Prostate gland (tissue), 2 donors: ENCODE measurements around the gene ZNF331. TPM values are rescaled to one million over a fixed set of nuclear protein-coding genes. Genes with fewer than 3 reads are reported as not detected.
A peak's percentile ranks its signal among the peaks of the same experiment; 100 is the strongest.
"Not testable (repeated sequence)": the region's sequence is repeated elsewhere in the genome, so short reads cannot be mapped to it uniquely, and the experiment has no call there.

ENCODE experiments used
- DNase-seq: peaks from one replicate; pipeline ENCODE4 v3.0.0-alpha.2; 2019; ENCODE audit warnings: low spot score
- H3K27ac ChIP-seq, 2 donors: fragments of 200-600 bp; sonication (generic); 2 replicates each; pipeline ENCODE4 v1.5.1; 2017 to 2019
- H3K27me3 ChIP-seq: fragments of 200-600 bp; sonication (generic); replicated peaks from 2 replicates; pipeline ENCODE4 v1.5.1; 2019; ENCODE audit not compliant: insufficient read depth
- H3K36me3 ChIP-seq, 2 donors: fragments of 200-600 bp; sonication (generic); 1 replicate in 1 of 2; 2 replicates in 1 of 2; pipeline versions ENCODE4 v1.5.1 to v1.8.1; 2017 to 2019
- H3K4me1 ChIP-seq: fragments of 200-600 bp; sonication (generic); replicated peaks from 2 replicates; pipeline ENCODE4 v1.5.1; 2019
- H3K4me3 ChIP-seq, 2 donors: fragments of 200-600 bp; sonication (generic); 2 replicates each; pipeline ENCODE4 v1.5.1; 2017 to 2019
- H3K9me3 ChIP-seq: fragments of 200-600 bp; sonication (generic); 2 replicates; pipeline ENCODE4 v1.5.1; 2017
- CTCF ChIP-seq, 4 experiments: fragments of 200-600 bp in 2 of 4; fragments of 450-650 bp in 2 of 4; sonication (generic) in 2 of 4; IDR thresholded peaks; 1 replicate in 3 of 4; 2 replicates in 1 of 4; pipeline ENCODE4 v1.5.1; 2016 to 2019; ENCODE audit warnings: antibody characterized with exemption in 4 of 4, mild to moderate bottlenecking in 2 of 4, moderate library complexity in 2 of 4
- POLR2A ChIP-seq: fragments of 450-650 bp; IDR thresholded peaks from one replicate; pipeline ENCODE4 v1.6.1; 2016; ENCODE audit warnings: antibody characterized with exemption, mild to moderate bottlenecking
- POLR2AphosphoS5 ChIP-seq: sonication (generic); formaldehyde crosslinking; IDR thresholded peaks from one replicate; pipeline ENCODE4 v1.6.1; 2017; ENCODE audit warnings: antibody characterized with exemption
- WGBS: methylation state at CpG from one replicate; pipeline ENCODE4 v1.1.5; 2018; 5-methylcytosine and 5-hydroxymethylcytosine counted together
- intact Hi-C: fragments of 100-400 bp; cut with DNase I; formaldehyde crosslinking; loops from one replicate; pipeline ENCODE4 v1.14.2; 2022
- total RNA-seq, 2 donors: library from RNA; depleted of rRNA; stranded (reverse); fragments of >200 nt; gene quantifications; one replicate each; pipeline ENCODE4 v1.1.0, GENCODE V29; 2016

The ZNF331 gene
- total RNA-seq, 2 donors from 2014 or later, result 30.6 to 39.6 TPM

DNA sequence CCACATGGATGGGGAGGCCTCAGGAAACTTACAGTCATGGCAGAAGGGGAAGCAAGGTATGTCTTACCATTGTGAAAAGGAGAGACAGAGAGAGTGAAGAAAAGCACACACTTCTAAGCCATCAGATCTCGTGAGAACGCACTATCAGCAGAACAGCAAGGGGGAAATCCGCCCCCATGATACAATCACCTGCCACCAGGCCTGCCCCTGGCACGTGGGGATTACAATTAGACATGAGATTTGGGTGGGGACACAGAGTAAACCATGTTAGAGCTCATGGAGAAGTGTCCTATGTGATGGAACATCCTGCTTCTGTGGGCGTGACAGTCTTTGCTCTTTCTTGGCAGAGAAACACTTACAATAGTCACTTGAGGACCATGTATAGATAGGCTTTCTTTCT, 28.1 kb upstream of the ZNF331 start:
- no peak for DNase-seq
- Histone ChIP-seq H3K27ac (no peak overlapping the region), H3K9me3 (no peaks in the 10 kb centered on the region), H3K36me3 (no peaks in the 10 kb centered on the region), H3K4me3 (no peak overlapping the region), H3K4me1 (no peaks in the 10 kb centered on the region), H3K27me3 (no peaks in the 10 kb centered on the region)
- WGBS, result 77% methylated on average over 5 of the region's 5 CpGs
- no peak for TF ChIP-seq POLR2AphosphoS5
- TF ChIP-seq CTCF (IDR thresholded peaks at IDR 0.05), result no peak
- no peak for TF ChIP-seq POLR2A
- intact Hi-C loops, result no loop called here

- no peak for DNase-seq
- Histone ChIP-seq H3K4me3 (no peak overlapping the region), H3K27ac (no peak overlapping the region), H3K27me3 (no peaks in the 10 kb centered on the region), H3K36me3 (no peaks in the 10 kb centered on the region), H3K4me1 (no peaks in the 10 kb centered on the region), H3K9me3 (no peaks in the 10 kb centered on the region)
- WGBS, result 92% methylated on average over 2 of the region's 2 CpGs
- TF ChIP-seq POLR2A (no peak), CTCF (IDR thresholded peaks at IDR 0.05) (no peak), POLR2AphosphoS5 (no peak)
- intact Hi-C loops, result no loop called here
Observed at GRCh38 chr19:53511357-53511756, 26.6 kb upstream of the ZNF331 start.

- no peaks in the 10 kb centered on the region for H3K27me3 ChIP-seq
- no peak overlapping the region for H3K27ac ChIP-seq
- no peaks in the 10 kb centered on the region for H3K4me1 ChIP-seq
- H3K4me3 ChIP-seq, result no peak overlapping the region
- TF ChIP-seq CTCF (IDR thresholded peaks at IDR 0.05), result peak; percentile 59 to 82 (median 76)
- TF ChIP-seq POLR2A, result no peak
- peak; percentile 47 for TF ChIP-seq POLR2AphosphoS5
- intact Hi-C loops, result no loop called here
- no peaks in the 10 kb centered on the region for H3K9me3 ChIP-seq
- H3K36me3 ChIP-seq, result no peaks in the 10 kb centered on the region
- WGBS, result 44% methylated on average over 11 of the region's 11 CpGs
- peak; percentile 60 for DNase-seq
Observed at GRCh38 chr19:53511933-53512374, 26.0 kb upstream of the ZNF331 start.

- not testable (repeated sequence) for H3K4me1 ChIP-seq, DNase-seq, H3K36me3 ChIP-seq, H3K27ac ChIP-seq, H3K4me3 ChIP-seq, H3K27me3 ChIP-seq, H3K9me3 ChIP-seq
- intact Hi-C loops, result loop anchor here (5.0 kb wide), 1 partner anchor 88 kb away; no protein-coding TSS in a partner anchor
- WGBS, result 73% methylated on average over 3 of the region's 3 CpGs
Observed at GRCh38 chr19:53515047-53515446, 22.9 kb upstream of the ZNF331 start.

DNA sequence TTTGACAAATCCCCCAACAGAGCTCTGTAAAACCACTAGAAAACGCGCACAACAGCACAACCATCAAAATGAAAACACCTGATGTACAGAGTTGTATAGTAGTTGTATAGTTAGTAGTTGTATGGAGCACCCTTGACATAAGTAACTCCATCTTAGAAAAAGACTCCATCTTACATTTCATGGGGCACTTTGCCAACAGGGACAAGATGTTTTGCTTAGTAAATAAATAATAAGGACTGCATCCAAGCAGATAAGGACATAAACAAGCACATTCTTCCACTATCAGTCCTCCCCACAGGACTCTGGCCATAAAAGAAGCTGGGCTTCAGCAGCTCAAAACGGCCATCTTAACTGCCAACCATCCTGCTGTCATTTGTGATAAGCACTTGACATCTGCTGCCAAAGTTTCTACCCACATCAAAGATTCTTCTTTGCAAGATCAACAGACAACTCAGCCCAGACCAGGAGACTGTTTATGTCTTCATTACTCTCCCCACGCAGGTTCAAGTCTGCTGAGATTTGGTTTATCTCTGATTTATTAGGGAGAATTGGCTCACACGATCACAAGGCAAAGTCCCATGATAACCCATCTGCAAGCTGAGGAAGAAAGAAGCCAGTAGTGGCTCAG, 20.7 kb upstream of the ZNF331 start:
- WGBS, result 61% methylated on average over 5 of the region's 5 CpGs
- intact Hi-C loops, result loop anchor here (5.0 kb wide), 1 partner anchor 90 kb away; no protein-coding TSS in a partner anchor

More for the DNA sequence above, 20.7 kb upstream of the ZNF331 start:
- Histone ChIP-seq H3K4me3 (no peak overlapping the region), H3K27me3 (no peaks in the 10 kb centered on the region), H3K9me3 (no peaks in the 10 kb centered on the region), H3K36me3 (no peaks in the 10 kb centered on the region), H3K4me1 (peaks cover 7% of the 10 kb centered on the region), H3K27ac (peak overlapping the region in 1 of 2 donors; percentile 81)
- no peak for DNase-seq
- TF ChIP-seq POLR2AphosphoS5 (no peak), POLR2A (no peak), CTCF (IDR thresholded peaks at IDR 0.05) (no peak)
